WTC11 (cell line): ENCODE measurements around the gene LIN9. TPM values are rescaled to one million over a fixed set of nuclear protein-coding genes. Genes with fewer than 3 reads are reported as not detected.

Experiments used
- ATAC-seq: fragments of 200-7000 bp; cut with Tn5 transposase; 2 replicates; pipeline ENCODE4 v1.10.0; 2021; ENCODE audit warnings: mild to moderate bottlenecking, moderate library complexity
- CTCF ChIA-PET: fragments of 300-600 bp; sonication (Branson Sonifier 250); formaldehyde crosslinking; loops from one replicate; lab custom pipeline; 2021; ENCODE audit warnings: antibody characterized with exemption; lab: Charles Lee
- POLR2A ChIA-PET: fragments of 350-600 bp; sonication (Branson Sonifier 250); formaldehyde crosslinking; loops from one replicate; lab custom pipeline; 2021; ENCODE audit warnings: antibody characterized with exemption; lab: Charles Lee
- DNase-seq: peaks from one replicate; pipeline ENCODE4 v3.0.0; 2021; ENCODE audit warnings: low spot score
- H3K27ac Mint-ChIP-seq: 2 replicates; pipeline ENCODE4 v1.8.0; 2021; ENCODE audit warnings: mixed read lengths
- H3K27me3 Mint-ChIP-seq: 2 replicates; pipeline ENCODE4 v1.8.0; 2021; ENCODE audit warnings: low read depth, mild to moderate bottlenecking, moderate library complexity, mixed read lengths
- H3K36me3 Mint-ChIP-seq: 2 replicates; pipeline ENCODE4 v1.8.0; 2021; ENCODE audit warnings: mixed read lengths
- H3K4me1 Mint-ChIP-seq: 2 replicates; pipeline ENCODE4 v1.8.0; 2022; ENCODE audit warnings: mixed read lengths
- H3K4me3 Mint-ChIP-seq: 2 replicates; pipeline ENCODE4 v1.8.0; 2021; ENCODE audit warnings: mild to moderate bottlenecking, moderate library complexity, mixed read lengths
- H3K9me3 Mint-ChIP-seq: 2 replicates; pipeline ENCODE4 v1.8.0; 2021; ENCODE audit warnings: mixed read lengths
- AFF4 ChIP-seq: sonication (generic); formaldehyde crosslinking; IDR thresholded peaks from 2 replicates; pipeline ENCODE4 v1.8.1; 2023; ENCODE audit warnings: mild to moderate bottlenecking, missing genetic modification reagents, borderline replicate concordance
- CTCF ChIP-seq: fragments of 200-600 bp; IDR thresholded peaks from 2 replicates; pipeline ENCODE4 v1.8.0; 2022; ENCODE audit warnings: antibody characterized with exemption
- EMX1 ChIP-seq: fragments of 250-450 bp; sonication (Bioruptor Pico); IDR thresholded peaks from 2 replicates; pipeline ENCODE4 v1.8.0; 2021; ENCODE audit warnings: mild to moderate bottlenecking
- ESRRA ChIP-seq: sonication (generic); formaldehyde crosslinking; IDR thresholded peaks from 2 replicates; pipeline ENCODE4 v1.8.1; 2022; ENCODE audit warnings: mild to moderate bottlenecking, missing genetic modification reagents, borderline replicate concordance
- FOXJ3 ChIP-seq: sonication (generic); formaldehyde crosslinking; IDR thresholded peaks from 2 replicates; pipeline ENCODE4 v1.9.0; 2021; ENCODE audit warnings: missing genetic modification reagents, mild to moderate bottlenecking, borderline replicate concordance
- FOXK1 ChIP-seq: sonication (generic); formaldehyde crosslinking; IDR thresholded peaks from 2 replicates; pipeline ENCODE4 v1.8.0; 2022; ENCODE audit warnings: mild to moderate bottlenecking, moderate library complexity, missing genetic modification reagents
- FOXP1 ChIP-seq: sonication (generic); formaldehyde crosslinking; IDR thresholded peaks from 2 replicates; pipeline ENCODE4 v1.8.0; 2022; ENCODE audit warnings: missing genetic modification reagents, mild to moderate bottlenecking, moderate library complexity, borderline replicate concordance
- HMGA2 ChIP-seq: fragments of 250-450 bp; sonication (Bioruptor Pico); IDR thresholded peaks from 2 replicates; pipeline ENCODE4 v1.4.0; 2021; ENCODE audit warnings: mild to moderate bottlenecking, moderate library complexity
- TEAD1 ChIP-seq: sonication (generic); formaldehyde crosslinking; IDR thresholded peaks from 2 replicates; pipeline ENCODE4 v1.8.0; 2022; ENCODE audit warnings: mild to moderate bottlenecking, missing genetic modification reagents
- ZBTB21 ChIP-seq: sonication (generic); formaldehyde crosslinking; IDR thresholded peaks from 2 replicates; pipeline ENCODE4 v1.8.1; 2023; ENCODE audit warnings: mild to moderate bottlenecking, missing genetic modification reagents, borderline replicate concordance
- ZBTB43 ChIP-seq: sonication (generic); formaldehyde crosslinking; IDR thresholded peaks from 2 replicates; pipeline ENCODE4 v1.8.1; 2023; ENCODE audit warnings: mild to moderate bottlenecking, missing genetic modification reagents
- ZNF121 ChIP-seq: sonication (generic); formaldehyde crosslinking; IDR thresholded peaks from 2 replicates; pipeline ENCODE4 v1.8.0; 2023; ENCODE audit warnings: missing genetic modification reagents
- ZNF423 ChIP-seq: fragments of 250-450 bp; sonication (Bioruptor Pico); IDR thresholded peaks from 2 replicates; pipeline ENCODE4 v2.1.2; 2022; ENCODE audit warnings: mild to moderate bottlenecking, moderate library complexity
- total RNA-seq: library from RNA; stranded (reverse); gene quantifications from 3 replicates; pipeline ENCODE4 v1.2.3, GENCODE V29; 2021
- TF ChIP-seq, protein P1 (sequence below): sonication (generic); formaldehyde crosslinking; IDR thresholded peaks from 2 replicates; pipeline ENCODE4 v1.8.1; 2023; ENCODE audit warnings: mild to moderate bottlenecking, moderate library complexity, missing genetic modification reagents
- TF ChIP-seq, protein P2 (sequence below): sonication (generic); formaldehyde crosslinking; IDR thresholded peaks from 2 replicates; pipeline ENCODE4 v1.8.0; 2022; ENCODE audit warnings: mild to moderate bottlenecking, missing genetic modification reagents
- TF ChIP-seq, protein P3 (sequence below): sonication (generic); formaldehyde crosslinking; IDR thresholded peaks from 2 replicates; pipeline ENCODE4 v1.8.1; 2023; ENCODE audit warnings: mild to moderate bottlenecking, missing genetic modification reagents, moderate library complexity
- TF ChIP-seq, protein P4 (sequence below): sonication (generic); formaldehyde crosslinking; IDR thresholded peaks from 2 replicates; pipeline ENCODE4 v1.8.0; 2022; ENCODE audit warnings: missing genetic modification reagents
- TF ChIP-seq, protein P5 (sequence below): sonication (generic); formaldehyde crosslinking; IDR thresholded peaks from 2 replicates; pipeline ENCODE4 v1.8.1; 2022; ENCODE audit warnings: low read depth, mild to moderate bottlenecking, moderate library complexity, missing genetic modification reagents, borderline replicate concordance
- TF ChIP-seq, protein P6 (sequence below): fragments of 250-450 bp; sonication (Bioruptor Pico); IDR thresholded peaks from 2 replicates; pipeline ENCODE4 v1.8.0; 2021; ENCODE audit warnings: mild to moderate bottlenecking

Gene LIN9
- total RNA-seq, 1 experiment from 2014 or later = 15.7 TPM

- TF ChIP-seq AFF4 (no peak), ZNF121 (CRISPR knock-in tag) (no peak), TEAD1 (CRISPR knock-in tag) (no peak), FOXJ3 (CRISPR knock-in tag) (no peak), ZBTB43 (no peak), ESRRA (CRISPR knock-in tag) (no peak), FOXP1 (no peak), EMX1 (no peak), FOXK1 (CRISPR knock-in tag) (no peak), HMGA2 (CRISPR knock-in tag) (no peak), ZNF423 (no peak), CTCF (no peak), ZBTB21 (CRISPR knock-in tag) (no peak)
- TF ChIP-seq, protein P1, sequence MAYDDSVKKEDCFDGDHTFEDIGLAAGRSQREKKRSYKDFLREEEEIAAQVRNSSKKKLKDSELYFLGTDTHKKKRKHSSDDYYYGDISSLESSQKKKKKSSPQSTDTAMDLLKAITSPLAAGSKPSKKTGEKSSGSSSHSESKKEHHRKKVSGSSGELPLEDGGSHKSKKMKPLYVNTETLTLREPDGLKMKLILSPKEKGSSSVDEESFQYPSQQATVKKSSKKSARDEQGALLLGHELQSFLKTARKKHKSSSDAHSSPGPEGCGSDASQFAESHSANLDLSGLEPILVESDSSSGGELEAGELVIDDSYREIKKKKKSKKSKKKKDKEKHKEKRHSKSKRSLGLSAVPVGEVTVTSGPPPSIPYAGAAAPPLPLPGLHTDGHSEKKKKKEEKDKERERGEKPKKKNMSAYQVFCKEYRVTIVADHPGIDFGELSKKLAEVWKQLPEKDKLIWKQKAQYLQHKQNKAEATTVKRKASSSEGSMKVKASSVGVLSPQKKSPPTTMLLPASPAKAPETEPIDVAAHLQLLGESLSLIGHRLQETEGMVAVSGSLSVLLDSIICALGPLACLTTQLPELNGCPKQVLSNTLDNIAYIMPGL = no peak
- TF ChIP-seq, protein P2, sequence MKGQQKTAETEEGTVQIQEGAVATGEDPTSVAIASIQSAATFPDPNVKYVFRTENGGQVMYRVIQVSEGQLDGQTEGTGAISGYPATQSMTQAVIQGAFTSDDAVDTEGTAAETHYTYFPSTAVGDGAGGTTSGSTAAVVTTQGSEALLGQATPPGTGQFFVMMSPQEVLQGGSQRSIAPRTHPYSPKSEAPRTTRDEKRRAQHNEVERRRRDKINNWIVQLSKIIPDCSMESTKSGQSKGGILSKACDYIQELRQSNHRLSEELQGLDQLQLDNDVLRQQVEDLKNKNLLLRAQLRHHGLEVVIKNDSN (CRISPR knock-in tag) = no peak
- TF ChIP-seq, protein P3, sequence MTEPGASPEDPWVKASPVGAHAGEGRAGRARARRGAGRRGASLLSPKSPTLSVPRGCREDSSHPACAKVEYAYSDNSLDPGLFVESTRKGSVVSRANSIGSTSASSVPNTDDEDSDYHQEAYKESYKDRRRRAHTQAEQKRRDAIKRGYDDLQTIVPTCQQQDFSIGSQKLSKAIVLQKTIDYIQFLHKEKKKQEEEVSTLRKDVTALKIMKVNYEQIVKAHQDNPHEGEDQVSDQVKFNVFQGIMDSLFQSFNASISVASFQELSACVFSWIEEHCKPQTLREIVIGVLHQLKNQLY (CRISPR knock-in tag) = no peak
- TF ChIP-seq, protein P4, sequence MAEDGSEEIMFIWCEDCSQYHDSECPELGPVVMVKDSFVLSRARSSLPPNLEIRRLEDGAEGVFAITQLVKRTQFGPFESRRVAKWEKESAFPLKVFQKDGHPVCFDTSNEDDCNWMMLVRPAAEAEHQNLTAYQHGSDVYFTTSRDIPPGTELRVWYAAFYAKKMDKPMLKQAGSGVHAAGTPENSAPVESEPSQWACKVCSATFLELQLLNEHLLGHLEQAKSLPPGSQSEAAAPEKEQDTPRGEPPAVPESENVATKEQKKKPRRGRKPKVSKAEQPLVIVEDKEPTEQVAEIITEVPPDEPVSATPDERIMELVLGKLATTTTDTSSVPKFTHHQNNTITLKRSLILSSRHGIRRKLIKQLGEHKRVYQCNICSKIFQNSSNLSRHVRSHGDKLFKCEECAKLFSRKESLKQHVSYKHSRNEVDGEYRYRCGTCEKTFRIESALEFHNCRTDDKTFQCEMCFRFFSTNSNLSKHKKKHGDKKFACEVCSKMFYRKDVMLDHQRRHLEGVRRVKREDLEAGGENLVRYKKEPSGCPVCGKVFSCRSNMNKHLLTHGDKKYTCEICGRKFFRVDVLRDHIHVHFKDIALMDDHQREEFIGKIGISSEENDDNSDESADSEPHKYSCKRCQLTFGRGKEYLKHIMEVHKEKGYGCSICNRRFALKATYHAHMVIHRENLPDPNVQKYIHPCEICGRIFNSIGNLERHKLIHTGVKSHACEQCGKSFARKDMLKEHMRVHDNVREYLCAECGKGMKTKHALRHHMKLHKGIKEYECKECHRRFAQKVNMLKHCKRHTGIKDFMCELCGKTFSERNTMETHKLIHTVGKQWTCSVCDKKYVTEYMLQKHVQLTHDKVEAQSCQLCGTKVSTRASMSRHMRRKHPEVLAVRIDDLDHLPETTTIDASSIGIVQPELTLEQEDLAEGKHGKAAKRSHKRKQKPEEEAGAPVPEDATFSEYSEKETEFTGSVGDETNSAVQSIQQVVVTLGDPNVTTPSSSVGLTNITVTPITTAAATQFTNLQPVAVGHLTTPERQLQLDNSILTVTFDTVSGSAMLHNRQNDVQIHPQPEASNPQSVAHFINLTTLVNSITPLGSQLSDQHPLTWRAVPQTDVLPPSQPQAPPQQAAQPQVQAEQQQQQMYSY (CRISPR knock-in tag) = no peak
- TF ChIP-seq, protein P5, sequence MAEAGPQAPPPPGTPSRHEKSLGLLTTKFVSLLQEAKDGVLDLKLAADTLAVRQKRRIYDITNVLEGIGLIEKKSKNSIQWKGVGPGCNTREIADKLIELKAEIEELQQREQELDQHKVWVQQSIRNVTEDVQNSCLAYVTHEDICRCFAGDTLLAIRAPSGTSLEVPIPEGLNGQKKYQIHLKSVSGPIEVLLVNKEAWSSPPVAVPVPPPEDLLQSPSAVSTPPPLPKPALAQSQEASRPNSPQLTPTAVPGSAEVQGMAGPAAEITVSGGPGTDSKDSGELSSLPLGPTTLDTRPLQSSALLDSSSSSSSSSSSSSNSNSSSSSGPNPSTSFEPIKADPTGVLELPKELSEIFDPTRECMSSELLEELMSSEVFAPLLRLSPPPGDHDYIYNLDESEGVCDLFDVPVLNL (CRISPR knock-in tag) = no peak
- TF ChIP-seq, protein P6, sequence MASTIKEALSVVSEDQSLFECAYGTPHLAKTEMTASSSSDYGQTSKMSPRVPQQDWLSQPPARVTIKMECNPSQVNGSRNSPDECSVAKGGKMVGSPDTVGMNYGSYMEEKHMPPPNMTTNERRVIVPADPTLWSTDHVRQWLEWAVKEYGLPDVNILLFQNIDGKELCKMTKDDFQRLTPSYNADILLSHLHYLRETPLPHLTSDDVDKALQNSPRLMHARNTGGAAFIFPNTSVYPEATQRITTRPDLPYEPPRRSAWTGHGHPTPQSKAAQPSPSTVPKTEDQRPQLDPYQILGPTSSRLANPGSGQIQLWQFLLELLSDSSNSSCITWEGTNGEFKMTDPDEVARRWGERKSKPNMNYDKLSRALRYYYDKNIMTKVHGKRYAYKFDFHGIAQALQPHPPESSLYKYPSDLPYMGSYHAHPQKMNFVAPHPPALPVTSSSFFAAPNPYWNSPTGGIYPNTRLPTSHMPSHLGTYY = no peak
- no peak overlapping the region for H3K27ac Mint-ChIP-seq
- peaks cover 4% of the 10 kb centered on the region for H3K27me3 Mint-ChIP-seq
- H3K36me3 Mint-ChIP-seq = no peaks in the 10 kb centered on the region
- DNase-seq (no peak), ATAC-seq (no peak)
- H3K9me3 Mint-ChIP-seq = no peaks in the 10 kb centered on the region; the same call in 1 of the 2 replicates
- POLR2A ChIA-PET = no interaction called here
- CTCF ChIA-PET = interaction anchor here (1.0 to 4.0 kb wide), 6 partner anchors 10 to 246 kb away, joined by 3 to 17 read pairs (median 6); no protein-coding TSS in a partner anchor
- peaks cover 55% of the 10 kb centered on the region for H3K4me1 Mint-ChIP-seq
- H3K4me3 Mint-ChIP-seq = no peak overlapping the region
Measured at GRCh38 chr1:226211181-226211821, 97.7 kb downstream of the LIN9 start.
